IPS-15b (cell line): ENCODE results near the gene CLASP1.
"Not testable (repeated sequence)": the region's sequence is repeated elsewhere in the genome, so short reads cannot be mapped to it uniquely, and the experiment has no call there.

Source experiments
- H3K27me3 ChIP-seq: one replicate; pipeline ENCODE4 v1.6.1; 2013; ENCODE audit warnings: low read length; ENCODE audit not compliant: control insufficient read depth, insufficient read depth
- H3K36me3 ChIP-seq: one replicate; pipeline ENCODE4 v1.6.1; 2013; ENCODE audit warnings: low read length; ENCODE audit not compliant: control insufficient read depth, insufficient read depth
- H3K4me1 ChIP-seq: one replicate; pipeline ENCODE4 v1.6.1; 2013; ENCODE audit warnings: mild to moderate bottlenecking, low read length; ENCODE audit not compliant: control insufficient read depth, insufficient read depth
- H3K4me3 ChIP-seq: one replicate; pipeline ENCODE4 v1.5.1; 2013; ENCODE audit warnings: low read depth, low read length
- H3K9ac ChIP-seq: one replicate; pipeline ENCODE4 v1.6.1; 2013; ENCODE audit warnings: low read depth, mild to moderate bottlenecking, low read length
- H3K9me3 ChIP-seq: one replicate; pipeline ENCODE4 v1.6.1; 2013; ENCODE audit warnings: mild to moderate bottlenecking, low read length; ENCODE audit not compliant: control insufficient read depth, insufficient read depth

Gene CLASP1

GRCh38 chr2:121567957-121568409 is 81.3 kb downstream of the CLASP1 start:
- Histone ChIP-seq H3K9ac (no peak overlapping the region), H3K4me1 (peaks cover 5% of the 10 kb centered on the region), H3K4me3 (no peak overlapping the region), H3K36me3 (no peaks in the 10 kb centered on the region), H3K9me3 (no peaks in the 10 kb centered on the region), H3K27me3 (no peaks in the 10 kb centered on the region)

DNA sequence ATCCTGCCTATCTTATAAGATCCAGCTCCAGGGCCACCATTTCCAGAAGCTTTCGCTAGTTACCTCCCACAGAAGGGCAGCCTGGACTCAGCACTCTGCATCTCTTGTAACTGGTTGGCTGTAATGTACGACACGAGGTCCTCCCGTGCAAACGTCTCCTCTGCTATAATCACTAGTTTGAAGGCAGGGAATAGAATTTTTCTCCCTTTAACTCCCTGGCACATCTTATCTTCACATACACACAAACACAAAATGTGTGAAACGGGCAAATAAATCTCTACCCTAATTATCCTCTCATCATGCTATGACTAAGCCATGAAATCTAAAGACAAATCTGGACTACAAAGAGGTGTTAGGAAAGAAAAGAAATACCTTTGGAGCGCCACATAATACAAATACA is 81.8 kb downstream of the CLASP1 start:
- no peaks in the 10 kb centered on the region for H3K36me3 ChIP-seq
- no peak overlapping the region for H3K9ac ChIP-seq
- no peak overlapping the region for H3K4me3 ChIP-seq
- H3K4me1 ChIP-seq, result peaks cover 5% of the 10 kb centered on the region
- H3K9me3 ChIP-seq, result no peaks in the 10 kb centered on the region
- H3K27me3 ChIP-seq, result no peaks in the 10 kb centered on the region

DNA sequence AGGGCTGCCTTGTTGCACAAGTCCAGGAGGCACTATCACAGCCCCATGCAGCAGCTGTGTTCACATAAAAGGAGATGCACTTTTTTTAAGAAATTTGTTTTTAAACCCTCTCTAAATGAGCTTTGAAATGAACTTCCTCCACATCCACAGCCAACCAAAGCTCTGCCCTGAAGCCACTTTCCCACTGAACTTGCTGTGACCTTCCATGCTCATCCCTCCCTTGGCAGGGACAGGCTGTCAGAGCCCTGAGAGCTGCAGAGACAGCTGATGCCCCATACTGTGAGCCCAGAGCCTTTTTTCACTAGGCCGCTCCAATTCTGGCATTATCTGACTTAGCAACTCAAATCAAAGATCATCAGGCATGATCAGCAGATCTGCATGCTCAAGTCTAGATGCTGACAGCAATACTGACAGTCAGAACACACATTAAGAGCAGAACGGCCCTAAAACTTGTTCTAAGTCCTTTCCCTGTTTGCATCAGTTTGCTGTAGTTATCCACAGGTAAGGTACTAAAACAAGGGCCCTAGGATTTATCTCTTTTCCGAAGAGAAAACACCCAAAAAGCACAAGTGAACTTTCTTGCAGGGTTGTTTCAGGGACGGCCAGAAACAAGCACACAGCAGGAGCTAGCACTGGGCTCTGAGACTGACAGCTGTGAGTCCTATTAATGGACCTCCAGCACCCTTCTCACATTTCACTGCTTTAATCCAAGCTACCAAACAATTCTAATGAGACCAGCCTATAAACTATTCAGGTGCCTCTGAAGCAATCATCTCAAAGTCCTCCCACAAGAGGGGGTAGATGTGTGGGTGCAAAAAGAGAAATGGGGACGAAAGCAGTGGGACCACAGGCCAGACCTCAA is 83.6 kb downstream of the CLASP1 start:
- Histone ChIP-seq H3K4me1 (peaks cover 5% of the 10 kb centered on the region), H3K9ac (peak overlapping the region; percentile 24), H3K4me3 (no peak overlapping the region), H3K36me3 (no peaks in the 10 kb centered on the region), H3K9me3 (no peaks in the 10 kb centered on the region), H3K27me3 (no peaks in the 10 kb centered on the region)

DNA sequence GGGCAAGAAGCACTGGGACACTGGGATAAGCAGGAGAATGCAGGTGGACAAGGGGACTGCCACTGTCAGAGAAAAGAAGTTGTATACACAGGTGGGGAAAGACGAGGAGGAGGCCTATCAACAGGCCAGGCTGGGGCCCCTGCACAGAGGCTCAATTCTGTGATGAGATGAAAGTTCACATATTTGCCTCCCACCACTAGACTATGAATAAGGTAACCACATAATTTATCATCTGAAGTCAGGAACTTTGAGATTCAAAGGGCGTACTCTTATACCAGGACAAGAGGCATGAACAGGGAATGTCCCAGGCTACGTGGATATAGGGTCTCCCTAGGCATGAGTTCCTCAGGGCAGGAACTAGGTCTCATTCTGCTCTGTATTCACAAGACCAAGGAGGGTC is 84.4 kb downstream of the CLASP1 start:
- no peaks in the 10 kb centered on the region for H3K36me3 ChIP-seq
- no peaks in the 10 kb centered on the region for H3K27me3 ChIP-seq

GRCh38 chr2:121563754-121564153 is 85.5 kb downstream of the CLASP1 start:
- H3K9me3 ChIP-seq, H3K27me3 ChIP-seq, H3K9ac ChIP-seq, H3K4me3 ChIP-seq, H3K36me3 ChIP-seq, H3K4me1 ChIP-seq: not testable (repeated sequence)

More for the DNA sequence above, 84.4 kb downstream of the CLASP1 start:
- no peak overlapping the region for H3K4me3 ChIP-seq
- H3K9me3 ChIP-seq, result no peaks in the 10 kb centered on the region
- peaks cover 5% of the 10 kb centered on the region for H3K4me1 ChIP-seq
- no peak overlapping the region for H3K9ac ChIP-seq

DNA sequence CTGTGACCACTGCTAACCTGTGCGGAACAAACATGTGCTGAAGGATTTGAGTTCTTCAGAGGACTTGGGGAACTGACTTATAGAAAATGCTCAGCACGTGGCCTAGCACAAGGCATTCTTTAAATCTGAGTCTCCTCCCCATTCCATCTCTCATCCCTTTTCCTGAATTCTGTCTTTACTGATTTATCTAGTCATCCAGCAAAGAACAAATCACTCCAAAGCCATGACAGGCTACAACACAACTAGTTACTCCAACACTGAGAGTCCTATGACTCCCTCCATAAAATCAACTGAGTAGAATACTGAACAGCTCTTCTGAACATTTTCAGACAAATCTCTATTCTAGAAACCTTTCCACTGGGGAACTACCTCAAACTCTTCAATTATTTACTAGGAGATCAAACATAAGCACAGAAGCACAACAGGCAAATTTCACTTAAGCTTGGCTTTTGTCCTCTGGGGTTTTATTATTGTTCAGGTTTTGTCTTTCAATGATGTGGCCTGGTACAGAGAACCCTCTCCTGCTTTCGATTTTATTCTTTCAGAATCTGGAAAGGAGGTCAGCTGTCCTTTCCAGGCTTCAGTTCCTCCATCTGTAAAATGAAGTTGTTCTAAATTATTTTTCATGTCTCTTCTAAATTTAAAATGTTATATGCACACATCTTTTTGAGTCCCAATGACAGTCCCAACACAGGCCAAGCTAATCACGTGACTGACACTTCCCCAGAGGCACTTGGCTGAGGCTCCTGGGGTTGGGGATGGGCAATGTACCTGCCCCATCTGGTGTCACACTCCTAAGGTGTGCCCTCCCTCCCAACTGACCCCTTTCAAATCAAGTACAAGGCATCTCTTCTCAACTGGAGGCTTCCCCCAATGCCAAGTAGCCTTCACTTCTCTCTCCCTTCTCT is 86.7 kb downstream of the CLASP1 start:
- Histone ChIP-seq H3K4me1 (peaks cover 5% of the 10 kb centered on the region), H3K36me3 (no peaks in the 10 kb centered on the region), H3K27me3 (no peaks in the 10 kb centered on the region), H3K4me3 (no peak overlapping the region), H3K9ac (no peak overlapping the region), H3K9me3 (no peaks in the 10 kb centered on the region)

GRCh38 chr2:121561617-121562268 is 87.5 kb downstream of the CLASP1 start:
- Histone ChIP-seq H3K9me3 (no peaks in the 10 kb centered on the region), H3K9ac (no peak overlapping the region), H3K4me1 (peaks cover 6% of the 10 kb centered on the region), H3K27me3 (no peaks in the 10 kb centered on the region), H3K36me3 (no peaks in the 10 kb centered on the region), H3K4me3 (no peak overlapping the region)

GRCh38 chr2:121558329-121558728 is 90.9 kb downstream of the CLASP1 start:
- Histone ChIP-seq H3K4me3 (no peak overlapping the region), H3K27me3 (no peaks in the 10 kb centered on the region), H3K36me3 (no peaks in the 10 kb centered on the region), H3K9ac (no peak overlapping the region), H3K4me1 (peaks cover 8% of the 10 kb centered on the region), H3K9me3 (no peaks in the 10 kb centered on the region)

DNA sequence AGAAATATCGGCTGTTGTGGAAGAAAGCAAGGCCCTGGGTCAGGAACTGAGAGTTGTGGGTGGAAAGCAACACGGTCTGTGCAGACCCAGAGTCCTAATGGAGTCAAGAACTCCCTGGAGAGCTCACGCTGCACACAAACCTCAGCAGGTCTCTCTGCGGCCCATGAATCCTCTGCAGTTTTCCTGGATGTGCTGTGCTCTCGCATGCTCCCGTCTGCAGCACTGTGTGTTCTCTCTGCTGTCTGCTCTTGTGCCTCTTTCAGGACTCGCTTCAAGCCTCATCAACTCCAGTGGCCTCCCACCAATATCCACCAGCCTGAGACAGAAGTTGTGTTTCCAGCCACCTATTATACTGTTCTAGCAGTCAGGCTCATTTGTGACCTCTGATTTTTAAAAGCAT is 94.3 kb downstream of the CLASP1 start:
- H3K9ac ChIP-seq, result no peak overlapping the region
- no peaks in the 10 kb centered on the region for H3K9me3 ChIP-seq
- no peak overlapping the region for H3K4me3 ChIP-seq
- no peaks in the 10 kb centered on the region for H3K36me3 ChIP-seq
- no peaks in the 10 kb centered on the region for H3K27me3 ChIP-seq
- peaks cover 9% of the 10 kb centered on the region for H3K4me1 ChIP-seq

DNA sequence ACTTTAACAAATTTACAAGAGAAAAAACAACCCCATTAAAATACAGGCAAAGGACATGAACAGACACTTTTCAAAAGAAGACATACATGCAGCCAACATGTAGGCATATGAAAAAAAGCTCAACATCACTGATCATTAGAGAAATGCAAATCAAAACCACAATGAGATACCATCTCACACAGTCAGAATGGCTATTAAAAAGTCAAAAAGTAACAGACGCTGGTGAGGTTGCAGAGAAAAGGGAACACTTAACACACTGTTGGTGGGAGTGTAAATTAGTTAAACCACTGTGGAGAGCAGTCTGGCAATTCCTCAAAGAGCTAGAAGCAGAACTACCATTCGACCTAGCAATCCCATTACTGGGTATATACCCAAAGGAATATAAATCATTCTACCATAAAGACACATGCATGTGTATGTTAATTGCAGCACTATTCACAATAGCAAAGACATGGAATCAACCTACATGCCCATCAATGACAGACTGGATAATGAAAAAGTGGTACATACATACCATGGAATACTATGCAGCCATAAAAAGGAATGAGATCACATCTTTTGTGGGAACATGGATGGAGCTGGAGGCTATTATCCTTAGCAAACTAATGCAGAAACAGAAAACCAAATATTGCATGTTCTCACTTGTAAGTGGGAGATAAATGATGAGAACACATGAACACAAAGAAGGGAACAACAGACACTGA is 96.6 kb downstream of the CLASP1 start:
- not testable (repeated sequence) for H3K9ac ChIP-seq, H3K4me3 ChIP-seq, H3K9me3 ChIP-seq, H3K36me3 ChIP-seq, H3K27me3 ChIP-seq
- H3K4me1 ChIP-seq, result peaks cover 11% of the 10 kb centered on the region

DNA sequence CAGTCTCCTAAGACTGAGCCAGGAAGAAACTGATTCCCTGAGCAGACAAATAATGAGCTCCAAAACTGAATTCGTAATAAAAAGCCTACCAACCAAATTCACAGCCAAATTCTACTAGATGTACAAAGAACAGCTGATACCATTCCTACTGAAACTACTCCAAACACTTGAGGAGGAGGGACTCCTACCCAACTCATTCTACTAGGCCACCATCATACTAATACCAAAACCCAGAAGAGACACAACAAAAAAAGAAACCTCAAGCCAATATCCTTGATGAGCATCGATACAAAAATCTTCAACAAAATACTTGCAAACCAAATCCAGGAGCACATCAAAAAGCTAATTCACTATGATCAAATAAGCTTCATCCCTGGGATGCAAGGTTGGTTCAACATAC is 98.6 kb downstream of the CLASP1 start:
- H3K9me3 ChIP-seq, result no peaks in the 10 kb centered on the region
- H3K4me1 ChIP-seq, result peaks cover 5% of the 10 kb centered on the region
- no peak overlapping the region for H3K9ac ChIP-seq
- H3K36me3 ChIP-seq, result no peaks in the 10 kb centered on the region
- H3K4me3 ChIP-seq, result no peak overlapping the region
- no peaks in the 10 kb centered on the region for H3K27me3 ChIP-seq
